HG03378 (cell line): ENCODE measurements around the gene PLCB1.
"Not testable (repeated sequence)": the region's sequence is repeated elsewhere in the genome, so short reads cannot be mapped to it uniquely, and the experiment has no call there.

Source experiments
- ATAC-seq: cut with Tn5 transposase; IDR thresholded peaks from one replicate; pipeline ENCODE4 v1.9.1; 2021; ENCODE audit warnings: mild to moderate bottlenecking, moderate library complexity; ENCODE audit not compliant: unreplicated experiment

The PLCB1 gene

DNA sequence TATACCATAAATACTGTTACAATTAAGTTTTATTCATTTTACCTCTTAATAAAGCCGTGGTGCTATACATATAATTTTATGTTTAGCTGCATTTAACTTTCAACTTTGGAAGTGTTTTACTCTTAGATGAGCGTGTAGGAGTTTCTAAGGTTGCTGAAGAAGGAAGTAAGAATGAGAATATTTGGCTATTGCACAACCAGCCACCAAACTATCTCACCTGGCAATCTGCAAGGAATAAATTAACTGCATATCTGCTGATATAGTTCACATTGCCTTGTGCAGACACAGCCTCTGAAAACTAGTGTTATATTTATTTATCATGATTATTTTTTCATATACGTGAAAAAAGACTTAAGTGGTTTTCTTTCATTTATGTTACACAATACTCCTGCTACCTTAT, 230.4 kb downstream of the PLCB1 start:
- no peak for ATAC-seq

DNA sequence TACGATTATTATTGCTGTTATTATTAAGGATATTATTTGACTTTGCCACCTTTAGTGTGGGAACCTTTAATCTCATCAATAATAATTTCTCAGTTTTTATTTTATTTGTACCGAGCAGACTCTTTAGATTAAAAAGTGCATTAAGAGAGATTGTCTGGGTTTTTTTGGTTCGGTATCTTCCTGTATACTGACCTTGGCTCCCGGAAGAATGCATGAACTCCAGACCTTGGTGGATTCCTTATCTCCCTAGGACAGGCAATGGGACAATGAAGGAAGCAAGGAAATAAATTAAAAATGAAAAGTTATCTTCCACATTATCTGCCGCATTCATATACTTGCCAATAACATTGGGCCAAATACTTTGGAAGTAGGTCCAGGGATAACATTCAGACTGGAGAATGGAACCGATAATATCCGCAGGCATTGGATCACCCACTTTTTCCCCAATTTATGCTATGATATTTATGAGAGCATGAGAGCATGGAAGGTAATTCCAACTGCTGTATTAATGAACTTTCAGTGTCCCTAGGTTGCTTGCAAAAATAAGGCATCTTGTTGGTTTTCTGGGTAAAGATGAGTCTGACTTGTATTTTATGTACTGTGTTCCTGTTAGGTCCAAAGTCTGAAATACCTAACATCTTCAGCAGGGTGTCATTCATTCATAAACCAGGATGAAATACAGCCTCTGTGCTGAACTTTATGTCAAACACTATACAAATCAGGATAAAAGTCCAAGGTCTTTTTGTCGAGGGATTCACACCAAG, 232.1 kb downstream of the PLCB1 start:
- ATAC-seq, result no peak

DNA sequence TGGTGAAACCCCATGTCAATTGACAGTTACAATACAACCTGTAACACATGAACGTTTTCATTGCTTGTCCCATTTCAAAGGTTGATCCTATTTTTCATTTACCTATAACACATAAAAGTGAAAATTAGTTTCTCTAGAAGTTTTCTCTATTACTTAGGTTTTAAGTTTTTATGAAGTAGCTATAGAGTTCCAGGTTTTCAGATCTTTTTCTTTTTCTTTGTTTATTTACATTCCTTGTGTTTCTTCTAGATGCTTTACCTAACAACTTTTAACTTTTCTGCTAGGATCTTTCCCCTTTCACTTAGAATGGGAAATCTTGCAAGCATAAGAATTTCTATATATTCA, 232.6 kb downstream of the PLCB1 start:
- ATAC-seq, result no peak

DNA sequence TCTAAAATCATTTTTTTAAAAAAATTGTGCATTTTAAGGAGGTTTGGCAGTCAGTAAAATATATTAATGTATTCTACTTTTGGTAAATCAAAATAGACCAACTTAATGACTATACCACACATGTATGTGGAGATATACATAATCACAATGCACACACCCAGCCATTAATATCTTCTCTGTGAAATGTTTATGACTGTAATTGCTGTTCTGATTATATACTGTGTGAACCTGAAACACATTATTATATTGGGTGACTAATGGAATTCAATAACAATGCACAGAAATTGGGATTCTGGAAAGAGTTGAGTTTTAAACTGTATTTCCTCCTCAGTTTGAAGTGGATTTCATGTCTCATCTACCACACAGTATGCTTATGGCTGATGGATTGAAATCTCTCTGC, 233.6 kb downstream of the PLCB1 start:
- ATAC-seq, result no peak

DNA sequence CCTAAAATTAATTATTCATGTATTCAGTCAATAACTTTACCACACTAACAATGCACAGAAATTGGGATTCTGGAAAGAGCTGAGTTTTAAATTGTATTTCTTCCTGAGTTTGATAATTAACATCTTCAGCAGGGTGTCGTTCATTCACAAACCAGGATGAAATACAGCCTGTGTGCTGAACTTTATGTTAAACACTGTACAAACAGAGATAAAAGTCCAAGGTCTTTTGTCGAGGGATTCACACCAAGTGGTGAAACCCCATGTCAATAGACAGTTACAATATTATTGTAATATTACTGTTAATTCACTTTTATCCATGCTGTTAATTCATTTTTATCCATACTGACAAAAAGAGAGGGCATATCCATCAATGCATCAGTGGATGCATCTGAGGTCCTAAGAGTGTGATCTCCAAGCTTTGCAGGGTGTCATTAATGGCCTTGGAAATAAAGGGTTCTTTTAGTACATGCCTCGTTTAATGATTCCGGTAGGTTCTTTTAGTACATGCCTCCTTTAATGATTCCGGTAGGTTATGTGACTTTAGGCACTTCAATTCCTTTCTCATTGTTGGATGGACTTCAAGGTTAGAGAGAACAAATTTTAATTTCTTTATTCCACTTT, 234.3 kb downstream of the PLCB1 start:
- no peak for ATAC-seq

DNA sequence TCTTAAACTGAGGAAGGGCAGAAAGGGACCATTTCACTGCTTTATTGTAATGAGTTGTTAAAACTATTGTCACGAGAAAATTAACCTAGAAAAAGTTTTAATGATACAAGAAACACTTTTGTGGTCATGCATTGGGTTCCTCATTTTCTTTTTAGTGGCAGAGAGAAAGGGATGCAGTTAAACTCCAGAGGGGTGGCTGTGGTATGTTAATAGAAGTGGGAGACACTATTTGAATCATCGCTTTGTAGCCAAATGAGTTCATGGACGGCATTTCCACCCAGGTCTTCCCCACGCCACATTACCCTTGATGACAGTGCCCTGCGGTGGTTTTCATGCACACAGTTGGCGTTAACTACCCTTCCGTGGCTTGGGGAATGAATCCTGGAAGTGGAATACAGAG, 235.6 kb downstream of the PLCB1 start:
- ATAC-seq, result no peak

DNA sequence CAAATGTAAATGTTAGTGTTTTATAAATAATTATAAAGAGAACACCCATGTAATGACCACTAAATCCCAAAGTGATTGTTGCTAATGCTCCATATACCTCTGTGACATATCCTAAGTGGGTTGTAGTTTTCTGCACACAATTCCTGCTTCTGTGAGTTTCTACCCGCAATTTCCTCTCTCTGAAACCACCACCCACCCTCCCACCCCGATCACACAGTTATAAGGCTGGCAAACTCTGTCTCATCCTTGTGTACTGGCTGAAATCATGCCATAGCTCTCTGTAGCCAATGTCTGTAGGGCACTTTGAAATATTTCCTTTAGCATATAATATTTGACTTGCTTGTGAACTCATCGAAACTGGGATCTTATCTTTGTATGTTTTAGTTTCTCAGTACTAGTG, 236.6 kb downstream of the PLCB1 start:
- ATAC-seq, result no peak

DNA sequence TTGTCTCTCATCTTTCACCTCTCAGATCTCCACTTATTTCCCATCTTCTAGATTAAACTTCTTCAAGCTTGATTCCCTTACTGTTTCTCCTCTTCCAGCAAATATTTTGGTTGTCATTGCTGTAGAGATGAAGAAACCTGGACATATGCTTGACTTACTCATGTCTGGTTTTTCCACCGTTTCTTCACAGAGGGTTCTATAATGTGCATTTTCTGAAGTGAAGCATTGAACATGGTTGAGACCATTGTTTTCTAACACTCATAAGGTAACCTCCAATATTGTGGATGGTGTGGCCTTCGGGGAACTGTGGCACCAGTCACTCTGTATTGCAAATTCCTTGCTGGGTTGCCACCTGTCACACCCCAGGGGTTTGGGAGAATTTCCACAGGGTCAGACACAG, 237.2 kb downstream of the PLCB1 start:
- ATAC-seq, result no peak

DNA sequence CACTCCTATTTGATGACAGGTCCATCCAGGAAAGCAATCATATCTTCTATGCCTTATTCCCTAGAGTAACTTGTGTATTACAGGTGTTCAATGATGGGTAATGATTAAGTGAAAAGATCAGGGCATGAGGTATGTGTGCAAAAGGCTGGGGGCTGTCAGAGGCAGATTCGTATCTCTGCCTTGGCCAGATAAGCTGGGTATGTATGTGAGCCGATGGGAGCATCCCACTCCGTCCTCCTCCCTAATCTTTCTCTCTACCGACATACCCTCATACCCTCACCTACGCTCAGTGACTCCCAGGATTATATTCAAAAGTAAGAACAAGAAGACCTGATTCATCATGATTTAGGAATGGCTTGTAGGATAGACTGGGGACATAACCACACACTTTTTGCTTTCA, 238.7 kb downstream of the PLCB1 start:
- ATAC-seq, result no peak

DNA sequence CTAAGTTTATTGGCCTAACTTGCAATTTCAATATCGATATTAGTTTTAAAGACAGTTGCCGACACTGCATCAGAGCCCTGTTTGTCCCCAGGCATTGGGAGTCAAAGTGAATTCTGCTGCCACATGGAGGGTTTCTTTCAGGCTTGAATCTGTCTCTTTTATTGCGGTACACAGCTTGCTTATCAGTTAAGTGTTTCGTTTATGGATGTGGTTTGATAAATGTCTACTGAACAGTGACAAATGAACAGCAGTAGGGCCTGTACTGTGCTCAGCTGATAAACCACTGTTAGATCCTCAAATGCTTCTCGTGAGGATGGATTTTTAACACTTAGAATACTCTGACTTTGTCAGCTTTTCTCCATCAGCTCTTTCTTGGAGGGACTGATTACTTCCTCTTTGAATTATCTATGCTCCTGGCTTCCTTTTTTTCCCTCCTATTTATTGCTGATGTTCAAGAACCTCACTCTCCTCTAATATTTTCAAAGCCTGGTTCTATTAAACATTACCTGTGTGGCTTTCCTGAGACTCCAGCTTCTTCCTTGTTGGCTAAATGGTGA, 240.8 kb downstream of the PLCB1 start:
- no peak for ATAC-seq

DNA sequence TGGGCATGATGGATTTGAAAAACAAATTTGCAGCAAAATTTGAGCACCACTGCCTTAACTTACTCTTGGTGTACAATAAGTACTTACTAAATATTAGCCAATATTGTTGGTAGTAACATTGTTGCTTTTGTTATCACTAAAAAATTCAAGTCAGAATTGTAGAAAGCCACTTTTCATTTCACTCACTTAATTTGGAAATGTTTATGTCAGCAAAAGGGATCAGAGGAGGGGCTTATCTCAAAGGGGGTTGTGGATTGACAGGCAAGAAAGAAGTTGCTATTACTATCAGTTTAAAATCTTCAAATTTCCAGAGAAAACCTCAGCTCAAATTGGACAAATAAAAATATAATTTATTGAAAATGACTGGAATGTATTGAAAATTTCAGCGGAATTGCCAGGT, 241.5 kb downstream of the PLCB1 start:
- no peak for ATAC-seq

DNA sequence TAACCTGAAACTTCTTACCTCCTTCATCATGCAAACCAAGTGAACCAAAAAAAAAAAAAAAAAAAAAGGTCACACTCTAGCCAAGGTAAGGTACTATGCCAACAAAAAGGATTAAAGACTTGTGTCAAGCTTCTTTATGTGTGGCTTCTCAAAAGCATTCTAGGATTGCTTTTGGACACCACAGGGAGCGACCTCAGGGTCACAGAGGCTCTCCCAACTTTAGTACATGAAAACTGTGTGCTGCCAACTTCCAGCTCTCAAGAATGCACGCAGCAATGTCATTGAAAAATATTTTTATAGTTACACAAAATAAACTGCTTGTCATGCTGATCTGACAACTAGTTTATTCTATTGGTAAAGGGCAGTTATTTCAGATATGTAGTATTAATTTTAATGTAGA, 243.8 kb downstream of the PLCB1 start:
- ATAC-seq, result no peak

DNA sequence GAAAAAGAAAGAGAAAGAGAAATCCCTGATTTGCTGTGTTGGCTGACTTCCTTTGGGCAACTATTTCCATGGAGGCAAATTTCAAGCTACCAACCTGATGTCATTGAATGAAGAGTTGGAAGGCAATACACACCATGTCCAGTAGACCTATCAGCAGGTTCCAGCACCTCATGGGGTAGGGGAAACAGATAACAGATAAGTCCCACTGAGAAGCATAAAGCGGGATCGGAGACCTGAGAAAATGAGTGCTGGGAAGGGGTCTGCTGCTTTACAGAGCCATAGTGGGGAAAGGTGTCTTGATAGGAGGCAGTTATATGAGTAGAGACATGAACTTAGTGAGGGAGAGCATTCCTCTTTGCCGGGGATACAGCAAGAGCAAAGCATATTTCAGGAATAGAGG, 244.9 kb downstream of the PLCB1 start:
- no peak for ATAC-seq

DNA sequence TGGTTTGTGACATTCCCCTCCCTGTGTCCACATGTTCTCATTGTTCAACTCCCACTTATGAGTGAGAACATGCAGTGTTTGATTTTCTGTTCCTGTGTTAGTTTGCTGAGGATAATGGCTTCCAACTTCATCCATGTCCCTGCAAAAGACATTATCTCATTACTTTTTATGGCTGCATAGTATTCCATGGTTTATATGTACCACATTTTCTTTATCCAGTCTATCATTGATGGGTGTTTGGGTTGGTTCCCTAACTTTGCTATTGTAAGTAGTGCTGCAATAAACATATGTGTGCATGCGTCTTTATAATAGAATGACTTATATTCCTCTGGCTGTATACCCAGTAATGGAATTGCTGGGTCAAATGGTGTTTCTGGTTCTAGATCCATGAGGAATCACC, 247.1 kb downstream of the PLCB1 start:
- ATAC-seq, result not testable (repeated sequence)

DNA sequence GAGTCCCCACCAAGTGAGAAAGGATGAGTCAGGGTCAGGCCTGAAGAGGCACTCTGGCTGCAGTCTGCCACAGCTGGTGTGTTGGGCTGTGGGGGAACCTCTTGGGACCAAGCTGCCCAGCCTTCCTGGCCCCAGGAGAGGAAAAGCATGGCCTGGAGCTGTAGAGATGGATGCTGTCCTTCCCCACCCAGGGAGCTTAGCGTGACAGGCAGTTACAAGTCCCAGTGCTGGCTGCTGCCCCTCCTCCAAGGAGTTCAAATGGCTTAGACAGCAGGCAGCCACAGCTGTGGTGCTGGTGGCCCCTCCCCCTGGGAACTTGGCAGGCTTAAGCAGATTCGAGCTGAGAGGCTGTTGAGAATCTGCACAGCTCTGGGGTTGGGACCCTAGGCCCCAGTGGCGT, 253.2 kb downstream of the PLCB1 start:
- ATAC-seq, result no peak

DNA sequence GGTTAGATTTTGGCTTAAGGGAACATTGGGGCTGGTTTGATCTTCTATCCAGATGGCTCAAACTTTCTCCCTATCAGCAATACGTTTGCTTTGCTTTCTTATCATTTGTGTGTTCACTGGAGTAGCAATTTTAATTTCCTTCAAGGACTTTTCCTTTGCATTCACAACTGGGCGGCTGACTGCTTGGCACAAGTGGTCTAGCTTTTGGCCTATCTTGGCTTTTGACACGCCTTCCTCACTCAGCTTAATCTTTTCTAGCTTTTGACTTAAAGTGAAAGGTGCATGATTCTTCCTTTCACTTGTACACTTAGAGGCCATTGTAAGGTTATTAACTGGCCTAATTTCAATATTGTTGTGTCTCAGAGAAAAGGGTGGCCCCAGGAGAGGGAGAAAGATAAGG, 254.9 kb downstream of the PLCB1 start:
- ATAC-seq, result no peak

DNA sequence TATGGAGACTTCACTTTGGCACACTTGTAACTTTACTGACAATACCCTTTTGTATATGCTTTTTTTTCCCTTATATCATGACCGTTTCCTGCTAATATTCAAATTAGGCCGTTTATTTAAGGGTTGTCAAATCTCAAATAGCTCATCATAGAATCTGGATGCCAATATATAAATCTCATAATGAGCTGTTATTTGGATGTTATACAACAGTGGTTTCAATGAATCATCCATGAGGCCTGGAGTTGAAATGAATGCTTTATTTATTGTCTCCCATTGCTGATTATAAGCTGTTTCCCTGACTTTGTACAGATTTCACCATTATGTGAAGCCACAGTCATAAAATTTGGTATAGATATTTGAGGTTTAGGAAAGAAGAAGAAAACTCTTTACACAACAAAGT, 256.1 kb downstream of the PLCB1 start:
- no peak for ATAC-seq

DNA sequence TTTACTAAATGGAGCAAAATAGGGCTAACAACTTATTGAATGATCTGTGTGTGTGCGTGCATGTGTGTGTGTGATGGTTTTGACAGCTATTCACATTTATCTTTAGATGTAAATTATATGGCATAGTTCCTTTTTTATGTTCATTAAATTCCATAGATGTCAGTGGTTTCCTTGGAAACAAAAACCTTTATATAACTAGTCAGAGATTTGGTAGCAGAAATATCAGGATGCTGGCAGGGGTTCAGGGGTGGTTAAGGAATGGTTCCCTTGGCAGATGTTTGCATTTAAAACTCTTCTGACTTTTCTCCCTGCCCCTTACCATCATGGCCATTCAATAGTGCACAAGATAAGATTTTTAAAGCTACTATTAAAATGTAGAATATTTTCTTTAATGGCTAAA, 256.6 kb downstream of the PLCB1 start:
- no peak for ATAC-seq

DNA sequence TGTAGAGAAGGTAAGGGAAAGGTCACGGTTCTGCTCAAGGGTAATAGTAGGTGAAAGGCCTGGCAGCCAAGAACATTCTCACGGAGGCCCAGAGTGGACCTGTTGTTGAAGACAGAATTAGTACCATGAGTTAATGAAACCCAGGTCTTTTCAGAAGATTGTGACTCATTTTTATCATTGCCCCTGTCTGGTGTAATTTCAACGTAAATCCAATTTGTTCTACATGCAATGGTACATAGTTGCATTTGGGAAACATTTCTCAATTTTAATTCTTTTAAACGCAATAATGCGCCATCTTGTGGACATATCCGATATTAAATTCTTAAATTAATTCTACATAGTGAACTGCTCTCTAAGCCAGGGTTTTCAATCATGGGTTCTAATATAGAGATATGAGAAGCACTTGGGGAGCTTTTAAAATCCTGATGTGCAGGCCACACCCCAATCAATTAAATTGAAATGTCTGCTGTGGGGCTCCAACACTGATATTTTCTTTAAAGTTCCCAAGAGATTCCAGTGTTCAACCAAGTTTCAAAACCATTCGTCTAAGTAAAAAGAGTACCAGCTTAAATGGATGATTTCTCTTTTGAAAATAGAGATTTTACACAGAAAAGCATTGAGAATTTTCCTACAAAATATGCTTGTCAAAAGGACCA, 257.4 kb downstream of the PLCB1 start:
- ATAC-seq, result no peak

DNA sequence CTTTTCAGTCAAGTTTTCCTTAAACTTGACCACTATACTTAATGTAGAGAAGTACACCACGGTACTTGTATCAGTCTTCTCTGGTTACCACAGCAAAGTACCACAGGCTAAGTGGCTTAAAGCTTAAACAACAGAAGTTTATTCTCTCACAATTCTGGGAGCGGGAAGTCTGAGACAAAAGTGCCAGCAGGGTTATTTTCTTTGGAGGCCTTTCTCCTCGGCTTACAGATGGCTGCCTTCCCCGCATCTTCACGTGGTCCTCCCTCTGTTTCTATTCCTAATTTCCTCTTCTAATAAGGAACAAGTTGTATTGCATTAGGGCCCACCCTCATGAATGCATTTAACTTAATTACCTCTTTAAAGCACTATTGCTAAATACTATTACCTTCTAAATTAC, 258.0 kb downstream of the PLCB1 start:
- ATAC-seq, result no peak

DNA sequence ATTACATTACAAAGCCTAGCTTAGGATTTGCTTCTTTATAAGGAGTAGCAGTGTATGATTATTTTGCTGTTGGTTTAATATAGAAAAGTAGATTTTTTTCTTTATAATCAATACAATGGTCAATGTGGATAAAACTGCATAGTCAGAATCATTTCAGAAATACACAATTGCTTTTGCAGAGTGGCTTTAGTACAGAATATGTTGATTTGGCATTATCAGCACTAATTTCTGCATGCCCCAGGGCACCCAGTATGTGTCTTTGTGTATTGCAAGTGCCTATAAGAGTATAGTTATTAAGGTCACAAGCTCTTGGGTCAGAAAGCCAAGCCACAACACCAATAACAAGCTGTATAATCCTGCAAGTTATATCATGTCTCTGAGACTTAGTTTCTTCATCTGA, 258.4 kb downstream of the PLCB1 start:
- no peak for ATAC-seq

DNA sequence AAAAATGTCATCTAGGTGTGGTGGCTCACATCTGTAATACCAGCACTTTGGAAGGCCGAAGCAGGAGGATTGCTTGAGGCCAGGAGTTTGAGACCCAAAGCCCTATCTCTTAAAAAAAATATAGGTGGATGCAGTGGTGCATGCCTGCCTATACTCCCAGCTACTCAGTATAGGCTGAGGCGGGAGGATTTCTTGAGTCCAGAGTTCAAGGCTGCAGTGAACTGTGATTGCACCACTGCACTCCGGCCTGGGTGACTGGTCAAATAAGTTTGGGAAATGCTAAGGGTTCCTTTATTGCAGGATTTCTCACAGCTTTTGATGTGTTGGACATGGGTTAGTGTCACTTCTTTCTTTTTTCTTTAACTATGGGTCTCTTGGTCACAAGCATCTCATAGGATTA, 261.3 kb downstream of the PLCB1 start:
- no peak for ATAC-seq
